Erythroblast (primary cell): ENCODE measurements around the gene ACTN4.

Experiments
- GATA1 ChIP-seq: IDR thresholded peaks from 2 replicates; pipeline ENCODE4 v1.6.1; 2011; ENCODE audit warnings: low read depth, mild to moderate bottlenecking, control low read depth, low read length, moderate library complexity
- POLR2A ChIP-seq: IDR thresholded peaks from 2 replicates; pipeline ENCODE4 v1.6.1; 2011; ENCODE audit warnings: mild to moderate bottlenecking, low read length

DNA sequence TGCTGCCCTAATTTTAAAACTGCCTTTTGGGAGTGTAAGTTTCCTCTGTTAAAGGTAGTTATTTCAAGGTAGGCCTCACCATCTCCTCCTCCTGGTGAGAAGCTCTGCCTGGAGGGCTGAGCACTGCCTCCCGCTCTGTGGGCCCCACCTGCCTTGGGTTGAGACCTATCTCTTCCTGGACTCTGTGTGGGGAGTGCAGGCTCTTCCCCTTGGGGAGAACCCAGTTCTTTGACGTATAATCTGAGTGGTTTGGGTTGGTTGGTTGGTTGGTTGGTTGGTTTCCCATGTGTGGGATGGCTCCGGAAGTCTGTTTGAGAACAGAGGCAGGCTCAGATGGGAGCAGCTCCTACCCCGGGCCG, 39.1 kb downstream of the ACTN4 start:
- no peak for TF ChIP-seq POLR2A
- no peak for TF ChIP-seq GATA1
